Measurements from ENCODE around the gene CREG2.
"Not testable (repeated sequence)": the region's sequence is repeated elsewhere in the genome, so short reads cannot be mapped to it uniquely, and the experiment has no call there.

Gene CREG2

DNA sequence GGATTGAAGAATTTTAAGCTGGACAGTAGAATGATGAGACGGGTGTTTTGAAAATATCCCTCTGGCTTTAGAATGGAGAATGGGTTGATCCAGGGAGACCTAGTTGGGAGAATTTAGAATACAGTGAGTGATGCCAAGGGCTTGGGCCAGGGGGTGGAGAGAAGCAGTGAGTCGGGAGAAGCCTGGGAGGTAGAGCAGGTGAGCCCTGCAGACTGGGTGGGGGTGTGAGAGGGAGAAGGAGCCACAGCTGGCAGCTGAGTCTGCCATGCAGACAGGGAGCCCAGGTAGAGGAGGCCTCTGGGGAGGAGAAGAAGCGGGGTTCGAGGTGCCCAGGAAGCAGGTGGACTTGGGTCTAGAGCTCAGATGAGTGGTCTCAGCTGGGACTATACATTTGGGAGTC, 18.2 kb downstream of the CREG2 start:
- DNase-seq: no peak

DNA sequence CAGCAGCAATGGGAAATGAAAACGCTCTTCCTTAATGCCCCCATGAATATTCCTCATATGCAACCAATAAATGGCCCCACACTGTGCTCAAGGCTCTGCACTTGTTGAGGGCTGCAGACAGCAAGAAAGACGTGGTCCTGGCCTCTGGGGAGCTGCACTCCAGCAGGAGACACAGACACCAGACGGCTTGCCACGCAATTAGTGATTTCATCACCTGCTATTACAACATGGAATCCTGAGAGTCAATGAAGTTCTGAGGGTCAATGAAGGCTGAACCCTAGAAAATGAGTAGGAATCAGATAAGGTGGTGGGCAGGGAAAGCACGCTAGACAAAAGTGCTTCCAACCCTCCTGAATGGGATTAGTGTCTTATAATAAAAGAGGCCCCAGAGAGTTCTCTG, 18.9 kb downstream of the CREG2 start:
- no peak for DNase-seq

DNA sequence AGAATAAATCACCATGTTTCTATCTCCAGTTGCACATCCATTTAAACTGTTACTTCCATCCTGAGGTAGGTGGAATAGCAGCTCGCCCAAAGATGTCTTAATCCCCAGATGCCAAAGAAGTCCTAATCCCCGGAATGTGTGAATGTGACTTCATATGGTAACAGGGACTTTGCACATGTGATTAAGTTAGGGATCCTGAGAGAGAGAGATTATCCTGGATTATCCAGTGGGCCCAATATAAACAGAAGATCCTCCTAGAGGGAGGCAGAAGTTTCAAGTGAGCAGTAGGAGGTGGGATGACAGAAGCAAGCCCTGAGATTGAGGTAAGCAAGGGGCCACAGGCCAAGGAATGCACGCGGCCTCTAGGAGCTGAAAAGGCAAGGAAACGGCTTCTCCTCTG, 19.8 kb downstream of the CREG2 start:
- DNase-seq: no peak

DNA sequence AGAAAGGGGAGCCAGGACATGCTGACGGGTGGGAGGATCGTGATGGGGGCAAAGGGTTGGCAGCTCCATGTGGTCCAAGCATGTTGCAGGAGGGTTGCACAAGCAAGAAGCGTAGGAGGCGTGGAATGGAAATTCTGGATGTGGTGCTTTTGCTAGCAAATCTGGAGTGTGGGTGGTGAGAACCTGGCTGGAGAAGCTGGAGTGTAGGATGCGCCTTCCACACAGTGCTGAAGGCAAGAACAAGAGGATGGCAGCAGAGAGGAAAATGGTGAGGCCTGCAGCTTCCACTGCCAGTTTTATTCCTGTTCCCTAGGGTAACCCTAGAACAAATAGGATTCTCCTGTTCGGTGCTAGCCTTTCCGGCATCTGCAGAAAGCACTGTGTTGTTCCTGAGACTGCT, 22.4 kb downstream of the CREG2 start:
- no peak for DNase-seq

DNA sequence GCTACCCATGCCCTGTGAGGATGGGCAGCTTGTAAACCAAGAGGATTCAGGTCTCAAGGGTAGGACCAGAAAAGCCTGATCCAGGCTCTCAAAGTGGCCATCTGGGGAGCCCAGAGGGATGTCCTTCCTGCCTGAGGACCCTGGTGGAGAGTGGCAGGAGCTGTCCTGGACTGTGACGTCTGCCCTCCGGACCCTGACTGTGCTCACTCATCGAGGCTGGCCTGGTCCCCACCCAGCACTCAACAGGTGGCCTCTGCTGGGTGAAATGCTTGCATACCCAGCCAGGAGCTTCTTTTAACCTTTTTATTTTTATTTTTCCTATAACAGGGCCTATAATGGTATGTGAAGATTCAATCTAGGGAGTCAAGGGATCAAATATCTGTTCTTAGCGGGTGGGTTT, 24.5 kb downstream of the CREG2 start:
- DNase-seq: no peak

DNA sequence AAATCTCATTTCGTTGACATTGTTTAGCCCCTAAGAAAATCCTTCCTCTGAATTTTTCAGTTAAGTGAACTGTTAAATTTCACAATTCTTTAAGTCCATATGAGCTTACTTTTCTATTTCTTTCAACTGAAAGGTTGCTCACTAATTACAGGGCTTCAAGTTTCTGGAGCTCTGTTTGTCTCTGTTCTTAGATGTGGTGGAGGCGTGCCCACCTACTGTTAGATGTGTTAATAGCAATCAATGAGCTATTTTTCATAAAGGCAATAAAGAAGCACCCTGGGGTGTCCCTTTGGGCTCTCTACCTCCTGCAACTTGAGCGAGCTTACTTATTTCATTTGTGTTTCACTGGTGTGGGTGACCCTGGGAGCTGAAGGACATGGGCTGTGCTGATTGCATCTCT, 25.0 kb downstream of the CREG2 start:
- DNase-seq: no peak

DNA sequence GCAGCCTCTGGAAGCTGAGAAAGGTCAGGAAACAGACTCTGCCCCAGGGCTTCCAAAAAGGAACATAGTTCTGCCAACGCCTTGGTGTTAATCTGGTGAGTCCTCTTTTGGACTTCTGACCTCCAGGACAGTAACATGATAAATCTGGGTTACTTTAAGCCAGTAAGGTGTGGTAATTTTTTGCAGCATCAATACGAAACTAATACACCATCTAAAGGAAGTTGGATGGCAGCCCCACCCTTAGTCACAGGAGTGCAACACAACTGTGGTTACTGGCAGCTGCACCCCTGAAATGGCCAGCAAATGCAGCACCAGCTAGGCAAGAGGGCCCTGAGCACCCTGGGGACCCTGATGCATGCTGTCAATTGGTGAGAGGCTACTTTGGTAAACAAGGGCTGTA, 25.8 kb downstream of the CREG2 start:
- no peak for DNase-seq

DNA sequence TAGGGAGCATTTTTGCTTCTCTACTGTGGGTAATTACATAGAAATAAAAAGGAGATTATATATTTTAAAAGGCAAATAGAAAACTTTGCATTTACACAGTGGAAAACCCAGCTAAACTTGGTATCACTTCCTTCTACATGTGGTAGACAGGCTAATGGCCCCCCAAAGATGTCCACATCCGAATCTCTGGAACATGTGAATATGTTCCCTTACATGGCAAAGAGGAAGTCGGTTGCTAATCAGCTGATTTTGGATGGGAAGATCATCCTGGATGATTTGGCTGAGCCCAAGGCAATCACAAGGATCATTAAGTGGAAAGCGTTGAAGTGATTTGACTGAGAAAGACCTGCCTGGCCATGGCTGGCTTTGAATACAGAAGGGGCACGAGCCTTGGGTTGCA, 26.2 kb downstream of the CREG2 start:
- DNase-seq: no peak

DNA sequence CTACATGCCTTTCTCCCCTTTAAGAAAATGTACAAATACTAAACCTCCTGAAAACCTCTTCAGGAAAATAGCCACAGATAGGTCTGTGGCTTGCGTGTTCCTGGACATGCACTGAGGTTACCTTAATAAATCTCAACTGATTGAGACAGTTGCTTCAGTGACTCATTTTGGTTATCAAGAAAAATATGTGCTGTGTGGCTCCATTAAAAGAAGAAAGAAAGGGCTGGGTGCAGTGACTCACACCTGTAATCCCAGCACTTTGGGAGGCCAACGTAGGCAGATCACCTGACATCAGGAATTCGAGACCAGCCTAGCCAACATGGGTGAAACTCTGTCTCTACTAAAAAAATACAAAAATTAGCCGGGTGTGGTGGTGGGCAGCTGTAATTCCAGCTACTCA, 27.1 kb downstream of the CREG2 start:
- no peak for DNase-seq

DNA sequence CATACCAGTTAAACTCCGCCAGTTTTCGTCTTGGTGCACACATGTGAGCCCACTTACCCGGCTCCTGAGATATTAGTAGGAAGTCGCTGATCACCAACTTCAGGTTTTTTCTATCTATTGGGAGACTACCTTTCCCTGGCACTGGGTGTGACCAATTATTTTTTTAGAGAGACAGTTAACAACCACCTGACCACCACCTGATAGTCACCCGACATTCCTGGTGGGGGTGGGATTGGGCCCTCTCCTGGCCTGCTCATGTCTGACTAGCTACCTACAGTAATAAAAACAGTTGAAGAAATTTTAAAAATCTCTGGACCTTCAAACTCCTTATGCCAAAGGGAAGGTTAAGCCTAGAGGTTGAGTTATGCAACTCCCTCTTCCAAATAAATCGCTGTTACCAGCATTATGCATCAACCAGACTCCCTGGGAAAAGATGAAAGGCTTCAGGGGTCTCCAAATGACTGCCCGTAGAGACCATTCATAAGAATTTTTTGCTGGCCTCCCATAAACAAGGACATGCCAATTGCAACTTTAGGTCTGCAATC, 27.8 kb downstream of the CREG2 start:
- DNase-seq: no peak

DNA sequence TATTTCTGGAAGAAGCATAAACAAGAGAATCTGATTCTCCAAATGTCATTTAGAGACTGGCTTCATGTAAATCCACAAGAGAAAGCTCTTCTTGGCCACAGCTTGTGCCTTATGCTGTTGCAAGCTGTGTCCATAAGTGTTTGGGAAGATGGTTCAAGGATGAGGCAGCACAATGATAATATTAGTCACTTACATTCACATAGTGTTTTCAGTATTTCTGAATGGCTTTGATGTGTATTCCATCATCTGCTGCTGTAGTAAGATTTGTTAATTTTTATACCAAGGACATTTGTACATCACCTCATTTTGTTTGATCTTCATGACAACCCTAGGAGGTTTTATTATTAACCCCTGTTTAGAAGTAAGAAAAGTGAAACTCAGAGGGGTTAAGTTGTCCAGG, 29.9 kb downstream of the CREG2 start:
- no peak for DNase-seq

DNA sequence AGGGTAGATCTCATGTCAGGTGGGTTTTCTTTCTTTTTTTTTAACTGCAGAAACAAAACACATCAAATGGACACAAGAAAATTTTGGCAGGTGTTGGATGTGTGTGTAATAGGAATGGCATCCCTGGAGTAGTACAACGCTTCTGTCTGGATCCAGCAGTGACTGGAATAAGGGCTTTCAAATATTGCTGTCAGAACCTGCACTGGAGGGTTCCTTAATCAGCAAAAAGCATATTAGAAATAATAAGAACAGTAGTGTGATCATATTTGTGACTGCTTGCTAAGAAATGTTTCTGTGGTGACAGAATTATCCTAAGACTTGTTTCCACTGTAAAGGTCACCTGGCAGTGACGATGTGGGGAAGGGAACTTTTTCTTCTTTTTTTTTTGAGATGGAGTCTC, 30.8 kb downstream of the CREG2 start:
- no peak for DNase-seq

DNA sequence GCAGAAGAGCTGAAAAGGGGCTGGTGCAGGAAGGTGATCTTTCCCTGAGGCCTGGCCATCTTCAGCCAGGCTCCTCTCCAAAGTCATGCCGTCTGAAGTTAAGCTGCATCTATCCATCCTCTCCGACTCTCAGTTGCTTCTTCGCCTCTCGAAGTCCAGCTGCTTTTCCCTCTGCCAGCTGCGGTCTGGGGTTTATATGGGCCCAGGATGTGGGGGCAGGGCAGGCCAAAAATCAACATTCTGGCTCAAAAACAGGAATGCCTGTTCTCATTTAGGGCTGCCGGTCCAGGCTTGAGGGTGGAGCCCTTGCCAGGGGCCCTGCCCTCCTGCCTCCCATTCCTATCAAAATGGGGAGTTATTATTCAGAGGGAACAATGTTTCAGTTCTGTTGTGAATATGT, 31.2 kb downstream of the CREG2 start:
- no peak for DNase-seq

DNA sequence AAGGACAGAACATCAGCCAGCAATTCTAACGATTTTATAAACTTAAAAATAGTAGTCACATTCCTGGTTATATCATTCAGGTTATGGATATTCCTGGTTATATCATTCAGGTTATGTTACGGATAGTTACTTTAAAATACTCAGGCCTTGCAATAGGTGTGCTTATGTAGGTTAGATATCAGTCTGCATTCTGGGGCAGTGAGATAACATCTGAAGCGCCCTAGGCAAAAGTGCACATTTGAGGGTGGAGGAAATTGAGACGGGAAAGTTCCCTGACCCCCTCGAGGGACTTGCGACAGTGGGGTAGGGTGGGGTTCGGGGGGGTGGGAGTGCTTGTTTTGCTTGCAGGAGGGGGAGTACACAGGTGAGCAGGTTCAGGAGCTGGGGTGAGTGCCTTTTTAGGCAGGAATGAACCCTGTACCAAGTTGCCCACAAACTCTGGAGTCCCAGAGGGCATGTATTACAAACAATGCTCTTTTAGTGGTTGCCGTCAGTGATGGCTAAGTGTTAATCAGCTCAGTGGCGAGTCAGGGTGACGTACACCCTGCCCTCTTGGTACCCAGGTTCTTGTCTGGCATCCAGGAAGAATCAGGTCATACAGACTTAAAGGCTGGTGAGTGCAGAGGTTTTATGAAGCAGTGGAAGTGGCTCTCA, 31.8 kb downstream of the CREG2 start:
- DNase-seq: no peak

DNA sequence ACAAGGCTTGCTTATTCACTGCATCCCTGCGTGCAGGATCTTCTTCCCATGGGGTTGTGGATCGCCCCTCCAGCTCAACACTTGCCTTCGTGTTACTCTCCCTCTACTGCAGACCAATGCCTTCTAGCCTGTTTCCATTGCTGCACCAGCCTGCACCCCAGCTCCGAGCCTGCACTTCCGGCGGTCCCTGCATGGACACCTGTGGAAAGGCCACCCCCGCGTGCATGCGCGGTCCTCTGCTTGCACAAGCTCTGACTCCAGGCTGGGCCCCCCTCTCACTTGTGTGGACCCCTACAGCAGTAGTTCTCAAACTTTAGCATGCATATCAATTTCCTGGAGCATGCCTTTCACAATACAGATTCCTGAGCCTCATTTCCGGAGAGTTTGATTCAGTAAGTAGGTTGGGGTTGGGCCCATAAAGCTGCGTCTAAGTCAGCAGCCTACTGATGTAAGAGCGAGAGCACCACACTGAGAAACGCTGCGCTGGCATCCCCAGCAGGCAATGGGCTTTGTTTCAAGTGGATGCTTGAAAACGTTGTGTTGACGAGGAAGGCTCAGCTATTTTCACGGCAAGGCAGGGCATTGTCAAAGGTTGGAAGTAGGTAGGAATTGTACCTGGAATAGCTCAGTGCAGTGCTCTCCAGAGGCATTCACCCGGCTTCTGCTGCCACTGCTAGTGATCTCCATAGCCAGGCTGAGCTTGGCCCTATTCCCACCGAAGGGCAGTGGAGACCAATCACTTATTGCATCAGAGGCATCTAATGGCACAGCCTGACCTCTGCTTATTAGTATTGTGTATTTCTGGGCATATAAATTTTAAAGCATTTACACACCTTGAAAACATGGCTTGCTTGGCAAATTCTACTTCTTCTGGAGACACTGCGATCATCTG, 32.6 kb downstream of the CREG2 start:
- DNase-seq: no peak

DNA sequence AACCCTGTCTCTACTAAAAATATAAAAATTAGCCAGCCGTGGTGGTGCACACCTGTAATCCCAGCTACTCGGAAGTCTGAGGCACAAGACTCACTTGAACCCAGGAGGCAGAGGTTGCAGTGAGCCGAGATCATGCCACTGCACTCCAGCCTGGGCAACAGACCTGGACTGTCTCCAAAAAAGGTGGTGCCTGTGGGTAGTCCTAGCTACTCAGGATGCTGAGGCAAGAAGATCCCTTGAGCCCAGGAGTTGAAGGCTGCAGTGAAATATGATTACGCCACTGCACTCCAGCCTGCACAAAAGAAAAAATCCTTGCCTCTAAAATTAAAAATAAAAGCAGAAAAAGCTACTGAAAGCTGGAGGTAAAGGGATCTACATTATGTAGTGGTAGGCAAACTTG, 34.7 kb downstream of the CREG2 start:
- not testable (repeated sequence) for DNase-seq

DNA sequence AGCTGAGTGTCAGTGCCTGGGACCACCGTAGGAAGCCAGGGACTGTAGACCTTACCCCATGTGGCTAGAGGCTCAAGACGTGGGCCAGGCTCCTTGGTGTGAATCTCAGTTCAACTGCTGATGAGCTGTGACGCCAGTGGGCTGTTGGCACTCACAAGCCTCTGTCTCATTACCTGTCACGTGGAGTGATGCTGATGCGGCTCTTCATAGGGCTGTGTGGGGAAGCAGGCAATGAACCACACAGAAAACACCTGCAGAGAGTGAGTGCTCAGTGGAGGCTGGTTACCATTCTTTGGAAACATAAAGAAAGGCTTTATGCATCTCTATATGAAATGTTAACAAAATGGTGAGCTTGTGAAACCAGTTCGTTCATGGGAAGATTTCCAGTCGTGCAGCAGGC, 36.1 kb downstream of the CREG2 start:
- no peak for DNase-seq

DNA sequence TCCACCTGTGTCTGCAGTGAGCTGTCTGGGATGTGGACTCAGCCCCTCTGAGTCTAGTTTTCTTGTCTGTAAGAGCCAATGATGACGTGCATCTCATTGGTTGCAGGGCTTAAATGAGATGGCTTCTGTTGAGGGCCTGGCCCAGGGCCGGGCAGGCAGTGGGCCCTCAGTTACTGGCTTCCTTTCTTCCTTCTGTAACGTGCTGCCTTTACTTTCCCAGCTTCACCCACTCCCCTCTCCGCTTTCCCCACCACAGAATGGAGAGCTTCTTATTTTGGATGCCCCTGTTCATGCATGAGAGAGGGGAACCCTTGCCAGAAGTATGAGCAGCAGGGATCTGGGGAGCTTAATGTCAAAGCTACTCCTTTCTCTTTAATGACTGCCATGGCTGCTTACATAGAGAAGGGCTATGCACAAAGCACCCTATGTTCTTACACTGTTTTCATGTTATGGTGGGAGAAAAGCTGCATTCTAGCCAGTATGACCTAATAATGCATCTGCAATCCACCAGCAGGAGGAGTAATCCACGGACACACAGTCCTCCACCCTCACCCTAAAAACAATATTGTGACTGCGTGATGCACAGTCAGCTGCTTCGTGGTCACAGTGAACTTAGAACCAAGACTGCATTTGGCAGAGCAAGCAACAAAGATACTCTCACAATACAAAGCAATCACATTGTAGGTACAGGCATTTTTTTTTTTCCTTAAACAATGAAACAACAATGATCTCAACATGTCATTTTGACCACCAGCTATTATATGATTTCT, 37.2 kb downstream of the CREG2 start:
- DNase-seq: no peak

DNA sequence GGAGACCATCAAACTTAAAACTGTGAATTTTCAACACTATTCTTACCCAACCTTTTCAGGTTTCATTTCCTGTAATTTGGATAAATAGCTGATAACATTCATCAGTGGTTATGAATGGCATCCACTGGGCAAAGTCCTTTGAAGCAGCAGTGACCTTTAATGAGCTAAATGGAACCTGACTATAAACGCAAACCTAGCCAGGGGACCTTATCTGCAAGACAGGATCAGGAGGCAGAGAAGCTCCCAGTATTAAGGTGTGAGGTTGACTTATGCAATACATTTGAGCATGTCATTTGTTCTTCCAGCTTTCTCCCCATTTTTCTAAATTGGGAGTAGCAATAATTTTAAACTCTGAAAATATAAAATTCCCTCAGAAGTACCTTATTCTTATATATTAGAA, 38.4 kb downstream of the CREG2 start:
- DNase-seq: no peak

DNA sequence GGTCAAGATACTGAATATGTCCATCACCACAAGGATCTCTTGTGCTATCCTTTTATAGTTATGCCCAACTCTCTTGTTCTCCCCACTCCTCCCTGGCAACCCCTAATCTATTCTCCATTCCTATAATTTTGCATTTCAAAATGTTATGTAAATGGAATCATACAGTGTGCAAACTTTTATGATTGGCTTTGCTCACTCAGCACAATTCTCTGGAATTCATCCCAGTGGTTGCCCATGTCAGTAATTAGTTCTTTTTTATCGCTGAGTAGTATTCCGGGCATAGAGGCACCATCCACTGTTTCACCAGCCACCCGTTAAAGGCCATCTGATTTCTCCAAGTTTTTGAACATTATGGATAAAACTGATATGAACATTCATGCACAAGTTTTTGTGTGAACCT, 40.4 kb downstream of the CREG2 start:
- DNase-seq: no peak

DNA sequence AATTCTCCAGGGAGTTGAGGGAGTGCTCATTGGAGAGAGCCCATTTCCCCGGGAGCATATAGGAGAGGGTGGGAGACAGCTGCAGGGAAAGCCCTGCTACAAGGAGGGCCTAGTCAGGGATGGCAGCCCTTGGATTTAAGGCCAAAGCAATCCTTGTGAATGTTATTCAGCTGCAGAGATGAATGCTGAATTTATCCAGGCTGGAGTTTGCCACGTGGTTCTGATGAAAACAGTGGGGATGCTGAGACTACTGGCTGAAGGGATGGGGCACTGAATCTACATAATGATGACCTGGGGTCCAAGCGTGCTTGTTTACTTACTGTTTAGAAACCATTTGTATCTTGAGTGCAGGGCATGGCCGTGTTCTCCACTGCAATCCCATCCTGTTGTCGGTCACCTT, 43.2 kb downstream of the CREG2 start:
- DNase-seq: no peak

DNA sequence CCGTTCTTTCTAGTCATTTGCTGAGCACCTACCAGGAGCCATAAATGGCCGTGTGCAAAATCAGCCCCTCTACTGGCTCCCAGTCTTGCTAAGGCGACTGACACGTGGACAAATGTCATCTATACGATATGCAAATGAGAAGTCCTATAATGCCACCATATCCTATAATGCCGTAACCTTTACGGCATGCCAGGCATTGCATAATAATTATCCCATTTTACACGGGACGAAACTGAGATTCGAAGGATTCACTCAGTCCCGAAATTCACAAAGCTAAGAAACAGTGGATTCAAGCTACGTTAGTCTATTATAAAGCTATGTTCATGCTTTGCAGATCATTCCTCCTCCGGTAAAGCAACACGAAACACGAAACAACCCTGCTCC, 44.7 kb downstream of the CREG2 start:
- DNase-seq: no peak

DNA sequence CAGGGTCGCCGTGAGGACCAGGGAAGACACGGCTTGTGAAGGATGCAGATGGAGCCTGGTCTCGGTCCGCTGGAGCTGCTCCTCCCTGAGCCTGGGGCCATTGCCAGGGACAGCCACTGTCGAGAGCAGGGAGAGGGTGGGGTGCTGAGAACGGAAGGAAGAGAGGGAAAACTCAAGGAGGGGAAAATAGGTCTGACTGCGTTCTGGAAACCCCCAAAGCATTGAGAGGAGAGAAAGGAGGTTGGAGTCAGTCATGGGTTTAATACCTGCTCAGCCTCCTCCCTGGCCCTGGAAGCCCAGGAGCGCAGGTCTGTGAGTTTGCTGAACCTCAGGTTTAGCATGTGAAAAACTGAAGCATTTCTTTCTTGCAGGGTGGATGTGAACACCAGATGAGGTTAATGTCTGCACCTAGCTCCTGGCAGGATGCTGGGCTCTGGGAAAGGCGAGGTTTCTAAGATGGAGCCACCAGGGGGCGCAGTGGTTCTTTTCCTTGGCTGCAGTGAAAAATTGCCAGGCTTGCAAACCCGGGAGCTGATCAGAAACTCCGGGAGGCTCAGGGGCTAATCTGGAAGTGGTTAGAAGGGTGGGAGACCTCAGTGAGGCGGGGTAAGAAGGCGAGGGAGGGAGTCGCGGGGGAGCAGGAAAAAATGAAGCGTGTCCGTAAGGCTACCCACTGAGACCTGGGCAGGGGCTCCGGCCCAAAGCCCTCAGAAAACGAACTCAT, 45.2 kb downstream of the CREG2 start:
- peak; percentile 66 for DNase-seq
